MG63 (cell line): ENCODE measurements around the gene AGO4. TPM values are rescaled to one million over a fixed set of nuclear protein-coding genes. Genes with fewer than 3 reads are reported as not detected.
A peak's percentile ranks its signal among the peaks of the same experiment; 100 is the strongest.
"Not testable (repeated sequence)": the region's sequence is repeated elsewhere in the genome, so short reads cannot be mapped to it uniquely, and the experiment has no call there.

Source experiments
- DNase-seq: peaks from one replicate; pipeline ENCODE4 v3.0.0-alpha.2; 2020
- H3K27me3 ChIP-seq: fragments of 250-450 bp; sonication (Bioruptor Pico); 2 replicates; pipeline ENCODE4 v1.5.1; 2020; ENCODE audit warnings: mild to moderate bottlenecking, moderate library complexity
- H3K36me3 ChIP-seq: fragments of 250-450 bp; sonication (Bioruptor Pico); 2 replicates; pipeline ENCODE4 v1.5.1; 2020; ENCODE audit warnings: mild to moderate bottlenecking, moderate library complexity
- H3K4me3 ChIP-seq: fragments of 250-450 bp; sonication (Bioruptor Pico); 2 replicates; pipeline ENCODE4 v1.5.1; 2020; ENCODE audit warnings: mild to moderate bottlenecking, moderate library complexity
- H3K9me3 ChIP-seq: fragments of 250-450 bp; sonication (Bioruptor Pico); 2 replicates; pipeline ENCODE4 v1.5.1; 2020; ENCODE audit warnings: mild to moderate bottlenecking, moderate library complexity
- total RNA-seq: library from RNA; depleted of rRNA; stranded (reverse); fragments of >200 nt; shearing (Covaris generic); gene quantifications from 2 replicates; pipeline ENCODE4 v1.2.3, GENCODE V29; 2014; ENCODE audit warnings: low replicate concordance; rRNA removed

The AGO4 gene
- 1.2 and 2.5 TPM in 2 replicates for total RNA-seq

DNA sequence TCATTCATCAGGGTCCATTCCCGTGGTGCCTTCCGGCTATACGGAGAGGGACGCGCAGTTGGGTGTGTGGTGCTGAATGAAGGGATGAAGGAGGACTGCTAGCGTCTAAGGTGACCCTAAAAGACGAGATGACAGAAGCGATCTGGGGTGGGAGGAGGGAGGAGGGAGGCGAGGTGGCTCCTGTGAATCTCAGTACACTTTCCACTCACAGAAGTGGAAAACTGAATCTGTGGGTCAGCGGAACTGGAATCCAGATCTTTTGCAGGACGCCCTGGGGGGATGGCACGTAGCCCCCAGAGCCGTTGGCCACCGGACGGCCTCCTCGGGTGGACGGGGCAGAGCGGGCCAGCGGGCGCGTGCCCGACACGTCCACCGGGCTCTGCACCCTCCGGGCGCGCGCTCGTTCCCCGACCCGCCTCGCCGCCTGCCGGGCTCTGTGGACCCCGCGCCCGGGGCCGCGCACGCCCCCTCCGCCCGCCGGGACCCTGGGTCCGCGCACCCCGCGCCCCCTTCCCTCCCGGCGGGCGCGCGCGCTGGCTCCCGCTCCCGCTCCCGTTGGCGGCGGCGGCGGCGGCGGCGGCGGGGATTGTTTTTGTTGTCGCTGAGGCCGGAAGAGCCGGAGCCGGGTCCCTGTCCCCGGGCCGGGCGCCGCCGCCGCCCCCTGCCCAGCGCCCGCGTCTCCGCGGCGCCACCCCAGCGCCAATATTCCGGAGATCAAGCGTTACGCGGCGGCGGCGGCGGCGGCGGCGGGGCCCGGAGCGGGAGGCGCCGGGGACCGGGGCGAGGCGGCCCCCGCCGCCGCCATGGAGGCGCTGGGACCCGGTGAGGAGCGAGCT, at the start of gene AGO4:
AGO4 (plus strand) TSS at position 403 of the 836 bp plus-strand sequence; CDS start at position 804, 401 bp downstream.
- no peaks in the 10 kb centered on the region for H3K9me3 ChIP-seq
- H3K27me3 ChIP-seq, result no peaks in the 10 kb centered on the region
- peak within 1 kb of the TSS; percentile 69 for H3K4me3 ChIP-seq
- peak; percentile 74 for DNase-seq
- no peaks in the 10 kb centered on the region for H3K36me3 ChIP-seq

DNA sequence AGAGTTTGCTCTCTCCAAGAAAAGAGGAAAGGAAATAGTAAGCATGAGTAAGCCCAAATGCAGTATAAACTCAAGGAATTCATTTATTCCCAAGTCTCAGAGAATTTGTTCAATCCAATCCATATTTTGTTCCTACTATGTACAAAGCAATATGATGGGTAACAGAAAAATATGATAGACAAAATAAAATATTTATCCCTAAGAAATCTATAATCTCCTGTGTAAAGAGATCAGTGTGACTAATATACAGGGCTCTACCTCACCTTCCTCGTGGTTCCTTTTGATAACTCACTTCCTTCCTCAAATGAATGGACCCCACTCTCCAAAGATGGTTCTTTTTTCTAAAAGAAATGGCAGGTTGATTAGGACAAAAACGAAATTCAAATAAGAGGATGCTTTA, 45.7 kb upstream of the AGO4 start:
- peaks cover 51% of the 10 kb centered on the region for H3K36me3 ChIP-seq
- no peak for DNase-seq
- no peaks in the 10 kb centered on the region for H3K9me3 ChIP-seq
- no peak overlapping the region for H3K4me3 ChIP-seq
- no peaks in the 10 kb centered on the region for H3K27me3 ChIP-seq

DNA sequence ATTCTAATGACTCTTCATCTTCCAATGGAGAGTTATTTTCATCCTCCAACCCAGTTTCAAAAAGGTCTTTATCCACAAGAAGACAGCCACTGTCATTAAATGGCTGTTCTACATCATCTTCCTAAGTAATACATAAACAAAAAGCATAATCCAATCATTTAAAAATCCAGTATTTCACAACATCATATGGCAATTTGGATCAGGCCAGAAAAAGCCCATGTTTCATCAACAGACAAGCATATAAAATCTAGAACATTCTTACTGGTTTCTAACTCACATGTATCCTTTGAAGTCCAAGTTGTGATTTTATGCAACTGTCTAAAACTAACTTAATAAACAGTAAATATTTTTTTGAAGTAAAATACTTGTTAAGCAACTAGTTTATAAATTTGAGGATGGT, 44.6 kb upstream of the AGO4 start:
- DNase-seq, result no peak
- Histone ChIP-seq H3K36me3 (peaks cover 52% of the 10 kb centered on the region), H3K9me3 (no peaks in the 10 kb centered on the region), H3K27me3 (no peaks in the 10 kb centered on the region), H3K4me3 (no peak overlapping the region)

DNA sequence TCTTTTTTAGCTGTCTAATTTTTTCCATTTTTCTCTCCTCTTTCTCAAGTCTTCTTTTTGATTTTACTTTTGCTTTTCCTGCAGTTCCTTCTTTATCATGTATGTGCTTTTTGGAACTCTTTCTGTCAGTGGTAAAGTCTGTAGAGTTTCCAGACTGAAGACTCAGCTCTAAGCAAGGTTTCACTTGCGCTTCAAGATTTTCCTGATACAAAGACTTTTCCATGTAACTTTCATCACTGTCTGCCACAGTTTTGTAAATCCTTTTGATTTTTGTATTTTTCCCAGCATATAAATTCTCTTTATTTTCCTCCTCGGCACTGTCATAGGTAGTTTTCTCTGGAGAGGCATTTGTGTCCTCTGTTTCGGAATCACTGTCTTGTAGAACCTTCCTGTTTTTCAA, 43.5 kb upstream of the AGO4 start:
- no peaks in the 10 kb centered on the region for H3K9me3 ChIP-seq
- peaks cover 50% of the 10 kb centered on the region for H3K36me3 ChIP-seq
- no peak overlapping the region for H3K4me3 ChIP-seq
- DNase-seq, result no peak
- no peaks in the 10 kb centered on the region for H3K27me3 ChIP-seq

DNA sequence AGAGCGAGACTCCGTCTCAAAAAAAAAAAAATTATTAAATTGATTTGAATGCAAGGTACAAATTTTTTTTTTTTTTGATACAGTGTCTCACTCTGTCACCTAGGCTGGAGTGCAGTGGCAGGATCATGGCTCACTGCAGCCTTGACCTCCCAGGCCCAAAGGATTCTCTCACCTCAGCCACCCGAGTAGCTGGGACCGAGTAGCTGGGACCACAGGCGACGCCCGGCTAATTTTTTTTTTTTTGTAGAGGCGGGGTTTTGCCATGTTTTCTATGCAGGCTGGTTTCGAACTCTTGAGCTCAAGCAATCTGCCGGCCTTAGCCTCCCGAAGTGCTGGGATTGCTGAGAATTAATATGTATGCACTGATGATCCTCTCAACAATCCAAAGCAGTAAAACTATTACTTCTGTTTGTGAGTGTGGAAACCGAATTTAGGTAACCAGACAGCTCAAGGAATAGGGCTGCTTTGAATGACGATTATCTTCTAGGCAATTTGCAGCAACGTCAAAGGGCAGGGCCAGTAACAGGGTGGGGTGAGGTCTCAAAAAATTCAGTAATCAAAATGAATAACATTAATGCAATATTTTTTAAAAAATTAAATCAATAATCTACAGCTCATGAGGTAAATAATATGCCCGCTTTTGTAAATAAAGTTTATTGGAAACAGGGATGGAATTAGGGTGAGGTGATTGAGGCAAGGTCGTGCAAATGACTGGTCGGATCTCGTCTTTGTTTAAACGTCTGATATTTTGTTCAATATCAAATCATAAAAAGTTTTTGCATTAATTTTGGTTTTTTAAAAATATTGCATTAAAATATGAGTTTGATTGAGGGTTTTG, 39.2 kb upstream of the AGO4 start:
- no peak for DNase-seq
- Histone ChIP-seq H3K9me3 (no peaks in the 10 kb centered on the region), H3K27me3 (no peaks in the 10 kb centered on the region), H3K36me3 (peaks cover 18% of the 10 kb centered on the region), H3K4me3 (peak overlapping the region; percentile 85)

DNA sequence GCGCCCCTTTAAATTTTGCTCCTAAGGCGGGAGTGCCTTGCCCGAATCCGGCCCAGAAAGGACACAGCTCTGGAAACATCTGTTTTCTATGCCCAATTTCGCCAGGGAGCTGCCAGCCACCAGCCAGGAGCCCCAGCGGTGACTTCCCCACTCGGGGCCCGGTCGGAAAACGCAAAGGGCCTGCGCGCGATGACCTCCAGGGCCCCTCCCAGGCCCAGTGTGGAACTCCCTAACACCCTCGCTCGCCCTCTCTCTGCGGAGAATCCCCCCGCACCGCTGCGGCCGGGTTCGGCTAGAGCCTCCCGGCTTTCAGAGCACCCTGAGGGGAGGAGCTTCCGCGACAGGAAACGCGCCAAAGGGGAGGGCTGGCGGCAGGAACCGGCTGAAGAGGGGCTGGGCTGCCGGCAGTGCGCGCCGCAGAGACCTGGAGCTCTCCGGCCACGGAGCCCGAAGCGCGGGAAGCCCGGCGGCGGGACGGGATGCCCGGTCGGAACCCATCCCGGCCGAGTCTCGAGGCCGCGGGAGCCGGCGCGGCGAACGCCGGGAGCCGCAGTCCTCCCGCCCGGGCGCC, 38.5 kb upstream of the AGO4 start:
- H3K36me3 ChIP-seq, result peaks cover 13% of the 10 kb centered on the region
- peak; percentile 91 for DNase-seq
- H3K4me3 ChIP-seq, result peak overlapping the region; percentile 85
- H3K9me3 ChIP-seq, result no peaks in the 10 kb centered on the region
- H3K27me3 ChIP-seq, result no peaks in the 10 kb centered on the region

DNA sequence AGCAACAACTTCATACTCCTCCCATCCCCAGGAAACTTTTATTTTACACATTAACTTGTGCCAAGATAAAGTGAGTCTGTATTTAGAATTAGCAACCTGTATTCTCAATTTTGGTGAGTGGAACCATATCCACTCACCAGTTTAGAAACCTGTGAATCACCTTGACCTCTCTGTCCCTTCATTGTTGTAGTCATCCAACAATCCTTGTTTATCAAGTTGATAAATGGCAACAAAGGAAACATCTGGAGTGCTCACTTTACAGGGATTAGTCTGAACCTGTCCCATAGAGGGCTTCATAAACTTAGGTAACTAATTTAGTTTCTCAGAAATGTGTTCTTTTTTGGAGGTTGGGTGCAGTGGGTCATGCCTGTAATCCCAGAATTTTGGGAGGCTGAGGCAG, 34.1 kb upstream of the AGO4 start:
- H3K36me3 ChIP-seq, result no peaks in the 10 kb centered on the region
- DNase-seq, result no peak
- no peak overlapping the region for H3K4me3 ChIP-seq
- H3K27me3 ChIP-seq, result no peaks in the 10 kb centered on the region
- no peaks in the 10 kb centered on the region for H3K9me3 ChIP-seq

DNA sequence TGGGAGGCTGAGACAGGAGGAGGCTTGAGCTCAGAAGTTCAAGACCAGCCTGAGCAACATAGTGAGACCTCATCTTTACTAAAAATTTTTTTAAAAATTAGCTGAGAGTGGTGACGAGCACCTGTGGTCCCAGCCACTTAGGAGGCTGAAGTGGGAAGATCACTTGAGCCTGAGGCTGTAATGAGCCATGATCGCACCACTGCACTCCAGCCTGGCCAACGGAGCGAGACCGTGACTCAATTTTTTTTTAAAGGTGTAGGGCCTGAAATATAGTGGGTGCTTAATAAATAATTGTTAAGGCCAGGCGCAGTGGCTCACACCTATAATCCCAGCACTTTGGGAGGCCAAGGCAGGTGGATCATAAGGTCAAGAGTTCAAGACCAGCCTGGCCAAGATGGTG, 31.6 kb upstream of the AGO4 start:
- not testable (repeated sequence) for H3K27me3 ChIP-seq, H3K9me3 ChIP-seq, H3K36me3 ChIP-seq, DNase-seq, H3K4me3 ChIP-seq

DNA sequence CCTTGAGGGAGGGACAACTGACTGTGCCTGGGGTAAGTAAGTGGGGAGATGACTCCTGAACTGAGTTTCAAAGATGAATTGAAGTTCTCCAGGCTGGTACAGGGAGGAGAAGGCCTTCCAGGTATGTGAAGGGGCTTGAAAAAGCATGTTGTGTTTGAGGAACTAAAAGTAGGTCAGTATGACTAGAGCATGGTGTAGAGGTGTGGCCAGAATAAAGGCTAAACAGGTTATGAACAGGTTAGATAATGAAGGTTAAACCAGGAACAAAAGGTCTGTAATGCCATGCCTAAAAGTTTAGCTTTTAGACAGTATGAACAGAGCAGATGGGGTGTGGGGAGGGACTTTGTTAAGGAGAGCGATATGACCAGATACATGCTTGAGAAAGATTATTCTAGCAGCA, 30.7 kb upstream of the AGO4 start:
- DNase-seq, result no peak
- no peaks in the 10 kb centered on the region for H3K27me3 ChIP-seq
- H3K9me3 ChIP-seq, result no peaks in the 10 kb centered on the region
- no peak overlapping the region for H3K4me3 ChIP-seq
- no peaks in the 10 kb centered on the region for H3K36me3 ChIP-seq

DNA sequence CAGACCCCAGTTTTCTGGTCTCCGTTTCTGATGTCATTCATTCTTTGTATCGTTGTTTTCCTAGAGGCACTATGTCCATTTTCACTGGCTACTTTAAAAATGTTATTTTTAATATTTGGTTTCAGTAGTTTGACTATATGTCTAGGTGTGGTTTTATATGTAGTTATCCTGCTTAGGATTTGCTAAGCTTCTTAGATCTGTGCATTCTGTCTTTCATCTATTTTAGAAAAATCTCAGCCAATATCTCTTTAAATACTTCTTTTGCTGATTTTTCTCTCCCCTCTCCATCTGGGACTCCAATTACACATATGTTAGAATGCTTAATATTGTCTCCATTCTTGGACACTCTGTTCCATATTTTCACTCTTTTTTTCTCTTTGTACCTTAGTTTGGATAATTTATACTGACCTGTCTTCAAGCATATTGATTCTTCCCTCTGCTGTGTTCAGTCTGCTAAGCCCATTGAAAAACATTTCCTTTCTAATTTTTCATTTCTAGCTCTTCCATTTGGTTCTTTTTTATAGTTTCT, 24.7 kb upstream of the AGO4 start:
- Histone ChIP-seq H3K4me3 (no peak overlapping the region), H3K36me3 (no peaks in the 10 kb centered on the region), H3K27me3 (no peaks in the 10 kb centered on the region), H3K9me3 (no peaks in the 10 kb centered on the region)
- no peak for DNase-seq

DNA sequence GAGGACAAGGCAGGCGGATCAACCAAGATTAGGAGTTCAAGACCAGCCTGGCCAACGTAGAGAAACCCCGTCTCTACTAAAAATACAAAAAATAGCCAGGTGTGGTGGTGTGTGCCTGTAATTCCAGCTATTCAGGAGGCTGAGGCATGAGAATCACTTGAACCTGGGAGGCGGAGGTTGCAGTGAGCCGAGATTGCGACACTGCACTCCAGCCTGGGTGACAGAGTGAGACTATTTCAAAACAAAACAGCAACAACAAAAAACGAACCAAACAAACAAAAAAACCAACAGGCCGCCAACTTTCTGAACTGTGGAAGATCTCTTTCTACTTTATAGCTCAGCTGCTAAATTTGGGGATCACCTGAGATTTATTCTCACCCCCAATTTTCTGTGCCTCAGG, 23.5 kb upstream of the AGO4 start:
- not testable (repeated sequence) for H3K9me3 ChIP-seq, H3K36me3 ChIP-seq, H3K27me3 ChIP-seq, H3K4me3 ChIP-seq, DNase-seq

DNA sequence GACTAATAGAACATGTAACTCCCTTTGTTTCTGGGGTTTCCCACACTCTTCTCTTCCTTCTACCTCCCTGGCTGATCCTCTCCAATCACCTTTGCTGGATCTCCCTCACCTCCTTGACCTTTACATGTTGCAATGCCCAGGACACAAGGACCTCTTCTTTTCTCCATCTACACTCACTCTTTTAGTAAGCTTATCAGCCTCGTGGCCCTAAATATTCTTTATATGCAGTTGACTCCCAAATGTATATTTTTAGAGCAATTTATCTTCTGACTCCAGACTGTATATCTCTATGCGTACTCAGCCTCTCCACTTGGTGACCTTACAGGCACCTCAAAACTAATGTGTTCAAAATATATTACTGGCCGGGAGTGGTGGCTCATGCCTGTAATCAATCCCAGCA, 19.7 kb upstream of the AGO4 start:
- DNase-seq, result no peak
- Histone ChIP-seq H3K27me3 (no peaks in the 10 kb centered on the region), H3K36me3 (no peaks in the 10 kb centered on the region), H3K4me3 (no peak overlapping the region), H3K9me3 (no peaks in the 10 kb centered on the region)

DNA sequence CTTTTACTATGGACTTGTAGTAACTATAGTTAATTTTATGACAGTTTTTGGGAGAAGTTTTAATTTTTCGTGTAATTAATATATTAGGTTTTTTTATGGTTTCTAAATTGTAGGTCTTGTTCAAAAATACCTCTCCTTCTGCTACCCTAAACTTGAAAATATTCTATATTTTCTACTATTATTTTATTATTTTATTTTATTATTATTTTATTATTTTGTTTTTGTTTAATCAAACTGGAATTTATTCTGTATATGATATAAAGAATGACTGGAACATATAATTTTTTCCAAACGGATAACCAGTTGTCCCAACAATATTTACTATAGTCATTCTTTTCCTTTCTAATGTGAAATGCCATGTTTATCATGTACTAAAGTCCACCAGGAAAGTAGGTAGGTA, 17.1 kb upstream of the AGO4 start:
- no peaks in the 10 kb centered on the region for H3K9me3 ChIP-seq
- no peak overlapping the region for H3K4me3 ChIP-seq
- DNase-seq, result no peak
- H3K36me3 ChIP-seq, result no peaks in the 10 kb centered on the region
- no peaks in the 10 kb centered on the region for H3K27me3 ChIP-seq

DNA sequence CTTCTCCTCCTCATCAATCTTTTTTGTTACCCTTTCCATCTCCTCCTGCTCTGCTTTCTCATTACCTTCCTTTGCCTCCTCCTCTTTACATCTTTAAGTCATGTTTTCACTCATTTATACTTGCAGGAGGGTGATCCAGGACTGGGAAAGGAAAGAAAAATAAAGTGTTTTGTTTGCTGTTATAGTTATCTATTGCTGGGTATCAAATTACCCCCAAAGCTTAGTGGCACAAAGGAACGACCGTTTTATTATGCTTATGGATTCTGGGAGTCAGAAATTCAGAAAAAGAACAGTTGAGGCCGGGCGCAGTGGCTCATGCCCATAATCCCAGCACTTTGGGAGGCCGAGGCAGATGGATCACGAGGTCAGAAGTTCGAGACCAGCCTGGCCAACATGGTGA, 12.5 kb upstream of the AGO4 start:
- DNase-seq, result no peak
- Histone ChIP-seq H3K27me3 (no peaks in the 10 kb centered on the region), H3K4me3 (no peak overlapping the region), H3K9me3 (no peaks in the 10 kb centered on the region), H3K36me3 (no peaks in the 10 kb centered on the region)

DNA sequence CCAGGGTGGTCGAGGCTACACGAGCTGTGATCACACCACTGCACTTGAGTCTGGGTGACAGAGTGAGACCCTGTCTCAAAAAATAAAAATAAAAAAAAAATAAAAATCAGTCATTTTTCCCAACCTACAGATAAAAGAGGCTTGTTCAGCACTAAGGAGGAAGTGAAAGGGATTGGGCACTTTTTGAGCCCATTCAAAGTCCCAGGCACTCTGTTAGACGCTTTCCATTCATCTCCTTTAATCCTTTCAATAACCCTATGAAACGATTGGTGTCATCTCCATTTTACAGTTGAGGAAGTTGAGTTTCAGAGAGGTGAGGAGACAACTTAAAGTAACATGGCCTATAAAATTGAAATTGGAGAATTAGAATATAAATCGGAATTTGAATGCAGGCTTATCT, 10.4 kb upstream of the AGO4 start:
- DNase-seq, result no peak
- no peak overlapping the region for H3K4me3 ChIP-seq
- no peaks in the 10 kb centered on the region for H3K36me3 ChIP-seq
- no peaks in the 10 kb centered on the region for H3K9me3 ChIP-seq
- no peaks in the 10 kb centered on the region for H3K27me3 ChIP-seq

DNA sequence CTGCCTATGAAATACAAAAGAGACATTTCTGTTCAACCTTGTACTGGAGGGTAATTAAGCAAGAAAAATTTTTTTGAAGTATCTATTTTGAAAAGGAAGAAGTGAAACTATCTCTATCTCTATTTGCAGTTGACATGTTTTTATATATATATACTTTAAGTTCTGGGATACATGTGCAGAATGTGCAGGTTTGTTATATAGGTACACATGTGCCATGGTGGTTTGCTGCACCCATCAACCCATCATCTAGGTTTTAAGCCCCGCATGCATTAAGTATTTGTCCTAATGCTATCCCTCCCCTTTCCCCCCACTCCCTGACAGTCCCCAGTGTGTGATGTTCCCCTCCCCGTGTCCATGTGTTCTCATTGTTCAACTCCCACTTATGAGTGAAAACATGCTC, 9.8 kb upstream of the AGO4 start:
- H3K9me3 ChIP-seq, H3K4me3 ChIP-seq, H3K36me3 ChIP-seq, DNase-seq, H3K27me3 ChIP-seq: not testable (repeated sequence)

DNA sequence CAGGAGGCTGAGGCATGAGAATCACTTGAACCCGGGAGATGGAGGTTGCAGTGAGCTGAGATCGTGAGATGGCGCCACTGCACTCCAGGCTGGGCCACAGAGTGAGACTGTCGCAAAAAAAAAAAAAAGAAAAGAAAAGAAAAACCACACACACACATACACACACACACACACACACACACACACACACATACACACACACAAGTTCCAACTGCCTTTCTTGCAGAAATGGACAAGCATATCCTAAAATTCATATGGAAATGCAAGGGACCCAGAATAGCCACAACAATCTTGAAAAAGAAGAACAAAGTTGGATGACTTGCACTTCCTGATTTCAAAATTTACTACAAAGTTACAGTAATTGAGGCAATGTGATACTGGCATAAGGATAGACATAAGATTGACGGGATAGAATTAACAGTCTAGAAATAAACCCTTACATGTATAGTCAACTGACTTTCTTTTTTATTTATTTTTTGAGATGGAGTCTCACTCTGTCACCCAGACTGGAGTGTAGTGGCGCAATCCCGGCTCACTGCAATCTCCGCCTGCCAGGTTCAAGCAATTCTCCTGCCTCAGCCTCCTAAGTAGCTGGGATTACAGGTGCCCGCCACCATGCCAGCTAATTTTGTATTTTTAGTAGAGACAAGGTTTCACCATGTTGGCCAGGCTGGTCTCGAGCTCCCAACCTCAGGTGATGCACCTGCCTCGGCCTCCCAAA, 7.5 kb upstream of the AGO4 start:
- H3K4me3 ChIP-seq, DNase-seq, H3K9me3 ChIP-seq, H3K36me3 ChIP-seq, H3K27me3 ChIP-seq: not testable (repeated sequence)
